VCaP (cell line): Measurements from ENCODE around the gene S1PR1.
"Not testable (repeated sequence)": the region's sequence is repeated elsewhere in the genome, so short reads cannot be mapped to it uniquely, and the experiment has no call there.

Experiments used
- H3K27ac ChIP-seq: fragments of 450-650 bp; 2 replicates; pipeline ENCODE4 v1.5.1; 2017
- TF ChIP-seq, protein P1 (sequence below): fragments of 450-650 bp; conservative IDR thresholded peaks from 2 replicates; pipeline ENCODE4 v1.5.1; 2017; ENCODE audit warnings: mild to moderate bottlenecking, moderate library complexity

S1PR1 gene

DNA sequence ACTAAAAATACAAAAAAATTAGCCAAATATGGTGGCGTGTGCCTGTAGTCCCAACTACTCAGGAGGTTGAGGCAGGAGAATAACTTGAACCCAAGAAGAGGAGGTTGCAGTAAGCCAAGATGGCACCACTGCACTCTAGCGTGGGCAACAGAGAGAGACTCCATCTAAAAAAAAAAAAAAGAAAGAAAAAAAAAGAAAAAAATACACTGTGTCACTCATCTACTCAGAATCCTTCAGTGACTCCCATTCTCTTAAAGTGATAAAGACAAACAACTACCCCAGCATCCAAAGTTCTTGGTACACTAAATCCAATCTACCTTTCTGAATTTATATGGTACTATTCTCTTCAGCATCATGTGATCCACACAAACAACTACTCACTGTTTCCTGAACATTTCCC, 40.2 kb upstream of the S1PR1 start:
- no peak overlapping the region for H3K27ac ChIP-seq
- TF ChIP-seq, protein P1, sequence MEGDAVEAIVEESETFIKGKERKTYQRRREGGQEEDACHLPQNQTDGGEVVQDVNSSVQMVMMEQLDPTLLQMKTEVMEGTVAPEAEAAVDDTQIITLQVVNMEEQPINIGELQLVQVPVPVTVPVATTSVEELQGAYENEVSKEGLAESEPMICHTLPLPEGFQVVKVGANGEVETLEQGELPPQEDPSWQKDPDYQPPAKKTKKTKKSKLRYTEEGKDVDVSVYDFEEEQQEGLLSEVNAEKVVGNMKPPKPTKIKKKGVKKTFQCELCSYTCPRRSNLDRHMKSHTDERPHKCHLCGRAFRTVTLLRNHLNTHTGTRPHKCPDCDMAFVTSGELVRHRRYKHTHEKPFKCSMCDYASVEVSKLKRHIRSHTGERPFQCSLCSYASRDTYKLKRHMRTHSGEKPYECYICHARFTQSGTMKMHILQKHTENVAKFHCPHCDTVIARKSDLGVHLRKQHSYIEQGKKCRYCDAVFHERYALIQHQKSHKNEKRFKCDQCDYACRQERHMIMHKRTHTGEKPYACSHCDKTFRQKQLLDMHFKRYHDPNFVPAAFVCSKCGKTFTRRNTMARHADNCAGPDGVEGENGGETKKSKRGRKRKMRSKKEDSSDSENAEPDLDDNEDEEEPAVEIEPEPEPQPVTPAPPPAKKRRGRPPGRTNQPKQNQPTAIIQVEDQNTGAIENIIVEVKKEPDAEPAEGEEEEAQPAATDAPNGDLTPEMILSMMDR = no peak

DNA sequence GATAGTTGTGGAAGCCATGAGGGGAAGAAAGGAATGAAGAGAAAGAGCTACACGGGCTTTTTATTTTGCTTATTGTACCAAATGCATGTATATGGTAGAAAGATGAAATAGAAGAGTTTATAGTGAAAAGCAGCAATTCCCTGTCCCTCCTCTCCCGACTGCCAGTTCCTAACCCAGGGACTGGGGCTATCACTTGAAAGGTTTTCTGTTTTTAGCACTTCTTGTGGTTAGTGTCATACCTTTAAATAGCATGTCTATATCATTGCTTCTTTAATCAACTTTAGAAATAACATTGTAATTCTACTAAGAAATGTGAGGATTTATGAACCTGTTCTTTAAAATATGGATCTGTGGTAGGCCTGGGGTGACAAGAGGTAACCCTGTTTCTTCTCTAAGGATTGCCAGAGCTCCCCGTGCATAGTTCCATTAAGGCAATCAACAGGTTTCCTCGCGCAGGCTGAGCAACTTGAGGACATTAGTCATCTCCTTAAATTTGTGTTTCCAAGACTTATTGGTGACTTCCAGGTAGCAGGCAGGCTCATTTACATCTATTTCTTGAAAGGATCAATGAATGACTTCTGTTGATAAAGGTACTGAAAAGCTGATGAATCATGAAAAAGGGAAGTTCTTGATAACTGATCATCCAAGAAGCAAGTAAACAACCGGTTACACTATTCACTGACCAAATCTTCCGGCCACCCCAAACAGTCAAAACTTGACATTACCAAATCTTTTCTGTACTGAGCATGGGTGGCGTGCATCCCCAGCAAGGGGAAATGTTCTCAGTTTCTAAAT, 37.8 kb upstream of the S1PR1 start:
- TF ChIP-seq, protein P1 = no peak
- H3K27ac ChIP-seq = no peak overlapping the region

DNA sequence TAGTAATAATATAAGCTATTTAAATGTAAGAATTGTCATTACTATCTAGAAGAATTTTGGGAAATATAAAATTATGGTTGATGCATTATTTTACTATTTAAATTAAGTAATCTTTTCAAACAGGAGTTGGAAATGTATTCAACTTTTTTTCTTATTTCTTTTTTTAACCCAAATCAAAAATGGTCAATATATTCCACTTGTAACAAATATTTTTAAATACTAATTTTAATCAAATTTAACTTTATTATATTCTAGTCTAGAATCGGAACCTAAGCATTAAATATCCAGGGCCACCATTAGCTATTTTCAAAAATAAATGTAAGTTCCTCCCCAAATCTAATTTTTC, 37.2 kb upstream of the S1PR1 start:
- TF ChIP-seq, protein P1 = no peak
- H3K27ac ChIP-seq = no peak overlapping the region

DNA sequence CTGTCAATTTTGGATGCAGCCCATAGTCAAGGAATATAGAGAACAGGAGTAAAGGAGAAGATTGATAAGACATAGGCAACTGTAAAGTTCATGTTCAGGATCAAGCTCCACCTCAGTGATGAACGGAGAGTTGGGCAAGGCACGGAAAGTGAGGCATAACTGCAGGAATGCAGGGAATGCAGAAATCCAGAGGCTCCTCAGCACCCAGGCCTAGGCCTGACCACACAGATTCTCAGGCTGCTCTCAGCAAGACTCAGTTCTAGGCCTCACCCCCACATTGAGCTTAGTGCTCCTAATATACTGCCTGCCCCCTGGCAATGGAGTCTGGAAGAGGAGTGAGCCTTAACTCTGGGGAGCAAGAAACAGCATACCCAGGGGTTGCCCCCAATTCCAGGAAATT, 36.3 kb upstream of the S1PR1 start:
- no peak overlapping the region for H3K27ac ChIP-seq
- TF ChIP-seq, protein P1 = no peak

DNA sequence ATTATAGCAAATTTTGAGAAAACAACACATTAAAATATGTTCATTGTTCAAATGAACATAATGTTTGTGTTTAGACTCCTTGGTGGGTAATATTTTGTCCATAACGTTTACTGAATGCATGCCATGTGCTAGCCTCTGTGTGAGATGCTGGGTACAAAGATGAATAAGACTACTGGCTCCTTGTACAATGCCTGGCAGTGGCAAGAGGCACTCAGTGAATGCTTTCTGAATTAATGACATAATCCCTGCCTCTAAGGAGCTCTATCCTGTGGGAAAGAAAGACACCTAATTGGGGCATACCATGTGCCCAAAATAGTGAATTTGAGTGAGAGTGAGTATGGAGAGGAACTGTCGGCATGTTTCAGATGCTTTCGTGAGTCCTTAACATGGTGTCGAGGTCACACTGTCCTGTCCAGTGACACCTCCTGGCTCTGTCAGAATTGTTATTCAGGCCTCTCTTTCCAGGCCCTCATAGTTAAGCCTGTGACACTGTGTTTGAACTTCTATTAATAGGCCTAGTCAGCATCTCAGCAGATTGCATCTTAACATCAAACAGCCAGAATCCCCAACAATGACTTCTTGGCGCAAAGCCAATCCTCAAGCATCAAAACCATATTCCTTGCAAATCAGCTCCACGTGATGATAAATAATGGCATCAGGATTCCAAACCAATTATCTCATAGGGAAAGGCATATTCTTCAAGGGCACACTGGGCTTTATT, 32.8 kb upstream of the S1PR1 start:
- no peak overlapping the region for H3K27ac ChIP-seq
- TF ChIP-seq, protein P1 = no peak

DNA sequence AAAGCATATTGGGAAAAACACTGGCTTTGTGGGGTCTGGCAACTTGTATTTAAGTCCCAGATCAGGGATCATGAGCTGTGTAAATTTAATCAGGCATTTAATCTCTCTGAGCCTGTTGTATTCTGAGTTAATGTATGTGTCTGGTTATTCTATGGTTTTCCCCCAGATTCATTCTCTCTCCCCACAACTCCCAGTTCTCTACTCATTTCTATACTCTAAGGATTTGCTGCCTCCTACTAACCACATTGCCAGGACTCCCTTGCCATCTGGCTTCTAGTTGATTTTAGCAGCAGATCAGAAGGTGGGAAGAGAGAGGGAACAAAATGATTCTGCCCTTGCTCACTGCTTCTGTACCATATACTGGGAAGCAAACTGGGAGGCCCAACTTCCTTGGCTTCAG, 31.4 kb upstream of the S1PR1 start:
- H3K27ac ChIP-seq = no peak overlapping the region
- TF ChIP-seq, protein P1 = no peak

DNA sequence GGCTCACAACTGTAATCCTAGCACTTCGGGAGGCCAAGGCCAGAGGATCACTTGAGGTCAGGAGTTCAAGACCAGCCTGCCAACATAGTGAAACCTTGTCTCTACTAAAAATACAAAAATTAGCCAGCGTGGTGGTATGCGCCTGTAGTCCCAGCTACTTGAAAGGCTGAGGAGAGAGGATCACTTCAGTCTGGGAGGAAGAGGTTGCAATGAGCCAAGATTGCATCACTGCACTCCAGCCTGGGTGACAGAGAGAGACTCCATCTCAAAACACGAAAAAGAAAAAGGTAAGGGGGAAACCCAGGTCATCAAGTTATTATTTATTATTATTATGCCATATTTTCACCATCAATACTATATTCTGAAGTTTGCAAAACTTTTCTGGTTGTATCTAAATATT, 30.7 kb upstream of the S1PR1 start:
- not testable (repeated sequence) for H3K27ac ChIP-seq

DNA sequence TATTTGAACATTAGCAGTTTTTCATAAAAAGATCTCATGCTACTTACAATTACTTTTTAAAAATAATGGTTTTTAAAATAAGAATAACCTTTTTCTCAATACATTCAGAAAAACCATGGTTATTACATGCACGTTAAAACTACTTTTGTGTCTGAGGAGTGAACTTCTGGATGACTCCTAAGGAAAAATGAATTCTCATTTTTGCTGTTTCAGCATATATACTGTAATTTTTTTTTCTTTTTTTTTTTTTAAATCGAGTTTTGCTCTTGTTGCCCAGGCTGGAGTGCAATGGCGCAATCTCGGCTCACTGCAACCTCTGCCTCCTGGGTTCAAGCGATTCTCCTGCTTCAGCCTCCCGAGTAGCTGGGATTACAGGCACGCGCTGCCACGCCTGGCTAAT, 29.5 kb upstream of the S1PR1 start:
- H3K27ac ChIP-seq = not testable (repeated sequence)
